NOMO-1 (cell line): ENCODE results near the gene DDX31.

Source experiments
- DNase-seq, 2 experiments: peaks; one replicate each; lab custom pipeline; 2025; ENCODE audit not compliant: unreplicated experiment in 2 of 2; lab: John Stamatoyannopoulos, UW

The DDX31 gene

DNA sequence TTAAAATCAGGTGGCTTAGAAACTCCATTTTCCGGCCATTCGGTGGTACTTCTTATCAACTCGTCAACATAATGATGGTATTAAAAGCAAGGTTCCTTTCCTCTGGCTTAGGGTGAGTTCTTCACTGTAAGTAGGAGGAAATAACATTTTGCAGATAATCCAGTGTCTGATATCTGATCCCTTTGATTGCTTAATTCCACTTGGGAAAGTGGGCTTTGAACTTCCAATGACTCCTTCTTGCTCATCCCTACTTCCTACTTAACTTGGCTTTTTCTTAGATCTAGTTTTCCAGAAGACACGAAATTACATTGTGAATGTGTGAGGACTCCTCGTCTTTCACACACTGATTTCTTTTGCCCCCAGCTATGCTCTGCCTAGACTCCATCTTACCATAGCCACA lies 31.5 kb downstream of the DDX31 start:
- DNase-seq: no peak

GRCh38 chr9:132637801-132638200 lies 32.0 kb downstream of the DDX31 start:
- DNase-seq: no peak

DNA sequence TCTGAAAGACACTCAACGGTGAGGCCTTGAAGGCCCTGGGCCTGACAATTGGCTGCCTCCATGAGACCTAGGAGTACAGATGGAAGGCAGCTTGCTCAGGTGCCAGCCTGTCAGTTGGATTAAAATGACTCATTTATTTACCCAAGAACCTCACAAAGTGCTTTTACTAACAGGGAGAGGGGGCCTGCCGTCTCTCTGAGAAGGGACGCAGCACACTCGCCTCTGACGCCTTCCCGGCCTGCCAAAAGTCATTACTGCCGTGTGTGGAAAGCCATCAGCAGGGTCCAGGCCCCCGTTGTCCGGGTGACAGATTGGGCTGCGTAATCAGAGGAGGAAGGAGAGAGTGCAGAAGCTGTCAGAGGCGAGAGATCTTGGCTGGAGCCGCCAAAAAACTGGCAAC lies 32.4 kb downstream of the DDX31 start:
- no peak for DNase-seq

- DNase-seq: no peak
Observed at GRCh38 chr9:132634327-132634726, 35.5 kb downstream of the DDX31 start.

DNA sequence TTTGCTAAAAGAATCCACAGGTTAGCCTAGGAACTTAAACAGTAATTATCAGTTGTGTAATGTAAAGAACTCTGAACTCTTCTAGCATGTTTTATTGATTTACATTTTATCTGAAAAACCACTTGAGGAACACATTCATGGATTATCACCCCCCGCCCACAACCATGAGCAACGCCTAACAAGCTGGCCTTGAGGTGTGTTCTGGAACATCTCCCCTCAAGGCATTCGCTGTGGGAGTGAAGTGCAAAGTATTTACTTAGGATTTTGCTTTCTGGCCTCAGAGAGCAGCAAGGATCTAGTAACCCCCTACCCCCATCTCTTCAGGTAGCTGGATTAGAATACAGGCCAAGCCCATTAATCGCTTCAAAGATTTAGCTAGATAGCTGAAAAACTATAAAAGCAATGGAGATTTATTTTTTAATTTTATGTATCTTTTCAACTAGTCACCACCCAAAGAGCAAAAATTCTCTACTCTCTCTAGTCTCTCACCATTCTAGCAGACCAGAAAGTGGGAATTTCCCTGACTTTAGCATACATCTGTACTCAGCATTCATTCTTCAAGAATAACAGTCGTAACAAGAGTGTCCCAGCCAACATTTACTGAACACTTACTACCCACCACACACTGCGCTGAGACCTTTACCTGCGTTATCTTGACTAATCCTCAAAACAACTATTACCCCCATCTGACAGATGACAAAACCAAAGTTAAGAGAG lies 37.2 kb downstream of the DDX31 start:
- no peak for DNase-seq

- DNase-seq: no peak
Observed at GRCh38 chr9:132631685-132632084, 38.1 kb downstream of the DDX31 start.

DNA sequence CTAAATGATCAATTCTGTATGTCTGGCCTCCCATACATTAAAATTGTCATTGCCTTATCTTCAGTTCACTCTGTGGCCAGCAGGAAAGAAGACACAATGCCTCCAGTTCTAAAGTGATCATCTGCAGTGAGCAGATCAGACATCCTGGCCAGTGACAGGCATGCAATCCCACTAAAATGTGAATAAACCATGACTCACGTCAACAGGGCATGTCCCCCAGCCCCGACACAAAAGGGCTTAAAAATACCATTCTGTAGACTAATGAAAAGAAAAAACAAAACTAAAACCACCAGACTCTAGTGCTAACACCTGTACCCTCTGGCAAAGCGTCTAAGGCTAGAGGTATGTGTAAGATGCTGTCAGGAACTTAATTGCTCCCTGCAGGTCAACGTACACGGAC lies 38.5 kb downstream of the DDX31 start:
- no peak for DNase-seq

DNA sequence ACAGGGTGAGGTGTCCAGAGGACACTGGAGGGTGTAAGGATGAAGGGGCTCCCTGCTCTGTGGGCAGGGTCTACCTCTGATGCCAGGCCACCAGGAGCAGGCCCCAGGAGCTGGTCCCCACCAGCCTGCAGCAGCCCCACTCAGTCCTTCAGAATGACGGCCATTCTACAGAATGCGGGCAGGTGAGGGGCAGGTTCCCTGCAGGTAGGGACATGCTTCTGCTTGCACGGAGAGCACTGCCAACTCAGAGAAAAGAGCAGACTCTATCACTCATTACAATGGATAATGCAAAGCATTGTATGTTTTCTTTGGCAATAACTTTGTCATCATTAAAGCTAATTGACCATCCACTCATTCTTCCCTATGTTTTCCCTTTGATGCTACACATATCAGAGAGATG lies 39.0 kb downstream of the DDX31 start:
- no peak for DNase-seq

GRCh38 chr9:132630116-132630515 lies 39.7 kb downstream of the DDX31 start:
- no peak for DNase-seq

DNA sequence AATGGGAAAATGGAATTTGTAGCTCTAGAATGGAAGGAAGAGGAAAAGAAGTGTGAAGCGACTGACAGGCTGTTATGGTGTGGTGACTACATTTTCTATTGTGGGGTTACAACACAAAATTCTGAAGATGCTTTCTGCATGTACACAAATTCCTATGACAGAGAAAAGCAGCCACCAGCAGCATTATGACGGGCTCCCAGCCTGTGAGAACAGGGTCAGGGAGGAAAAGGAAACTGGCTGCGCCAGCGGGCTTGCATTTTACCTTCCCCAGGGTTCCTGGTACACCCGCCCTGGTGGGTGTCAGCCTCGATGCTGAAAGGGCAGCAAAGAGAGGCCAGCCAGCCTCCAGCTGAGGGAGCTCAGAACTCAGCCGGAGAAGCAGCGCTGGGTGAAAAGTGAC lies 41.0 kb downstream of the DDX31 start:
- DNase-seq: no peak

GRCh38 chr9:132627594-132627993 lies 42.2 kb downstream of the DDX31 start:
- DNase-seq: no peak

- DNase-seq: no peak
Observed at GRCh38 chr9:132627106-132627505, 42.7 kb downstream of the DDX31 start.

- no peak for DNase-seq
Observed at GRCh38 chr9:132626285-132626684, 43.5 kb downstream of the DDX31 start.

DNA sequence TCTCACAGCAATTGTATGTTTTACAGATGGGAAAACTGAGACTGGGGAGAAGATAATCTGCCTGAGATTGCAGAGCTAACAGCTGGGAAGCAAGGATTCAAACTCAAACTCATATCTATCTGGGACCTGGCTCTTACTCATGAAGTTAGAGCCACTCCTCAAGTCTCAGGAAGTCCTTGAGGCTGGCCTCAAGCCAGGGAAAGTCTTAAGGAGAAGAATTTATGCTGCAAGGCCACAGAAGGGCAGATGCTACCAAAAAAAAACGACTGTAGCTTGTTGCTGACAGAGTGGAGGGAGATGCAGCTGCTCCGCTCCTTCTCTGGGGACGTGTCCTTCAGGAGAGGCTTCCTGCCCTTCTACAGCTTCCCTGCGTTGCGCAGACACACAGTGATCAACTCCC lies 47.6 kb downstream of the DDX31 start:
- no peak for DNase-seq

DNA sequence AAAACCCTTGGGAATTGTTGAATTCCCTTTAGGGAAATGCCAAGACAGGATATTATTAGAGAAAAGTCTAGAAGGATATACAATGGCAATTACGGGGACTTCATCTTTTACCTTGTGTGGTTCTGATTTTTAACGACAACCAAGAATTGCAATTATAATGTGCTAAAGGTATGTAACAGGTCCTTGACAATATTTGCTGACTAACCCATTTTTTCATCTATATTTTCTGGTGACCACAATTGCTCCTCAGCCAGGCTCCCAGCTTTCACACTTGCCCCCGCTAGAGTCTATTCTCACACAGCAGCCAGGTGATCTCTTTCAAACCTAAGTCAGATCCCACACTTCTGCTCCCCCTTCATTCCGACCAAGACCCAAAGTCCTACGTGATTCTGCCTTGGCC lies 53.1 kb downstream of the DDX31 start:
- no peak for DNase-seq

DNA sequence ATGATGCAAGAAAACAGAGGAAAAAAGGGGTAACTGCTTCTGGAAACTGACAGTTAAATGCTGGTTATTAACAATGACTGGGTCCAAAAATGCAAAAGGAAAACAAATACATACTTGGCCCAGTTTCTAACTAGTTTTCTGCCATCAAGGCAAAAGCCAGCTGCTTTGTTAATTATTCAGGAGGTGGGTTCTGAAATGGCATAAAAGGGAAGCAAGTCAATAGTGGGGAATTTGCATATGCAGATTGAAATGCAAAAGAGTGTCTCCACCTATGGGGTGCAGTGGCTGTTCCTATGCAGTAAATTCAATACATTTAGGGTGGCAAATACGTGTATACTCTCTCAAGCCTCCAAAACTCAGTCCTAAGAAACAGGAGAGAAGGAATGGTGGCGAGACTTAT lies 54.0 kb downstream of the DDX31 start:
- no peak for DNase-seq

- DNase-seq: no peak
Observed at GRCh38 chr9:132614324-132614723, 55.5 kb downstream of the DDX31 start.

- no peak for DNase-seq
Observed at GRCh38 chr9:132610661-132611060, 59.1 kb downstream of the DDX31 start.

GRCh38 chr9:132609829-132610228 lies 60.0 kb downstream of the DDX31 start:
- DNase-seq: no peak

- no peak for DNase-seq
Observed at GRCh38 chr9:132609184-132609583, 60.6 kb downstream of the DDX31 start.

GRCh38 chr9:132606066-132606465 lies 63.7 kb downstream of the DDX31 start:
- no peak for DNase-seq

- DNase-seq: no peak
Observed at GRCh38 chr9:132605387-132605786, 64.4 kb downstream of the DDX31 start.

DNA sequence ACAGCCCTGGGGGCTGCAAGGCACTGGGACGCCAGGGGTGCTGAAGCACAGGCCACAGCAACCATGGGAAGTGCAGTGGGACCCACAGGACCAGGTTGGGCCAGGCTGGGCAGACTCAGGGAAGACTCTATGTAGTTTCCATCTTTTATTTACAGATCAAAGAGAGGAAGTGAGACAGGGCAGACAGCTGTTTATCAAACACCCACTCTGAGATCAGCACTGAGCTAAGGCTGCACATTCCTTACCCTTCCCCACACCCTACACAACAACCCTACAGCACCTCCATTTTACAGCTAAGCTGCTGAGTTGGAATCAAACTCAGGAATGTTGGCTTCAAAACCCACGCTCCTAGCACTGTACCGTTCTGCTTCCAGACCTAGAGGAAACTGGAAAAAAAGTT lies 67.6 kb downstream of the DDX31 start:
- no peak for DNase-seq
